Stomach (tissue), 4 donors: ENCODE results near the gene PSORS1C1.

Source experiments
- EP300 ChIP-seq: sonication (generic); formaldehyde crosslinking; IDR thresholded peaks from one replicate; pipeline ENCODE4 v1.6.1; 2017; ENCODE audit warnings: antibody characterized with exemption
- POLR2A ChIP-seq, 4 donors: fragments of 450-650 bp; IDR thresholded peaks; one replicate each; pipeline ENCODE4 v1.6.1; 2016; ENCODE audit warnings: antibody characterized with exemption in 4 of 4, control low read depth in 2 of 4, mild to moderate bottlenecking in 1 of 4, moderate library complexity in 1 of 4
- POLR2AphosphoS5 ChIP-seq, 3 donors: sonication (generic); formaldehyde crosslinking; IDR thresholded peaks; one replicate each; pipeline ENCODE4 v1.6.1; 2016; ENCODE audit warnings: antibody characterized with exemption in 3 of 3
- TF ChIP-seq, protein P1 (sequence below), 7 experiments: fragments of 450-650 bp in 4 of 7; fragments of 200-600 bp in 3 of 7; sonication (generic) in 3 of 7; IDR thresholded peaks; one replicate each; pipeline ENCODE4 v1.5.1; 2016 to 2019; ENCODE audit warnings: antibody characterized with exemption in 7 of 7, control low read depth in 2 of 7, mild to moderate bottlenecking in 1 of 7

- no peak for TF ChIP-seq POLR2AphosphoS5 (IDR thresholded peaks at IDR 0.05)
- TF ChIP-seq, protein P1, sequence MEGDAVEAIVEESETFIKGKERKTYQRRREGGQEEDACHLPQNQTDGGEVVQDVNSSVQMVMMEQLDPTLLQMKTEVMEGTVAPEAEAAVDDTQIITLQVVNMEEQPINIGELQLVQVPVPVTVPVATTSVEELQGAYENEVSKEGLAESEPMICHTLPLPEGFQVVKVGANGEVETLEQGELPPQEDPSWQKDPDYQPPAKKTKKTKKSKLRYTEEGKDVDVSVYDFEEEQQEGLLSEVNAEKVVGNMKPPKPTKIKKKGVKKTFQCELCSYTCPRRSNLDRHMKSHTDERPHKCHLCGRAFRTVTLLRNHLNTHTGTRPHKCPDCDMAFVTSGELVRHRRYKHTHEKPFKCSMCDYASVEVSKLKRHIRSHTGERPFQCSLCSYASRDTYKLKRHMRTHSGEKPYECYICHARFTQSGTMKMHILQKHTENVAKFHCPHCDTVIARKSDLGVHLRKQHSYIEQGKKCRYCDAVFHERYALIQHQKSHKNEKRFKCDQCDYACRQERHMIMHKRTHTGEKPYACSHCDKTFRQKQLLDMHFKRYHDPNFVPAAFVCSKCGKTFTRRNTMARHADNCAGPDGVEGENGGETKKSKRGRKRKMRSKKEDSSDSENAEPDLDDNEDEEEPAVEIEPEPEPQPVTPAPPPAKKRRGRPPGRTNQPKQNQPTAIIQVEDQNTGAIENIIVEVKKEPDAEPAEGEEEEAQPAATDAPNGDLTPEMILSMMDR (IDR thresholded peaks at IDR 0.05) = no peak
- no peak for TF ChIP-seq POLR2A (IDR thresholded peaks at IDR 0.05)
- TF ChIP-seq EP300 = no peak
Measured at GRCh38 chr6:31157513-31158139, 43.0 kb downstream of the PSORS1C1 start, which contains the start of gene CCHCR1.
